DMS79 (cell line): ENCODE data around the gene BSPH1.
"Not testable (repeated sequence)": the region's sequence is repeated elsewhere in the genome, so short reads cannot be mapped to it uniquely, and the experiment has no call there.

Experiments used
- DNase-seq: peaks from one replicate; lab custom pipeline; 2025; lab: John Stamatoyannopoulos, UW

The BSPH1 gene, protein sequence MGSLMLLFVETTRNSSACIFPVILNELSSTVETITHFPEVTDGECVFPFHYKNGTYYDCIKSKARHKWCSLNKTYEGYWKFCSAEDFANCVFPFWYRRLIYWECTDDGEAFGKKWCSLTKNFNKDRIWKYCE

DNA sequence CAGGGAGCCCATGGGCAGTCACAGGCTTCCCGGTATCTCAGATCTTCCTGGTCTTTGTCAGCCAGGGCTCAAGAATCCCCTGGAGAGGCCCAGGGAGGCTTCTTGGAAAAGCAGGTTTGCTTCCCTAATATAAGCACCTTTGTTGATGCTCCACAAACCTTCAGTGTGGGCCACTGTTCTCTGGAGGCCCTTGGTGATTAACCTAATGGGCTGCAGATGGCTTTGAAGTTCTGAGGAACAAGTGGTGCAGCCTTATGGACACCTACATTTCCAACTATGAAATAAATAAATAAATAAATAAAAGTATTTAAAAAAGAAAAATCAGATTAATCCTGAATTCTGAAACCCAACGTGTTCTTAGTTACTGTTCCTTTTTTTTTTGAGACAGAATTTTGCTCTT, at the start of gene BSPH1:
Gene BSPH1 (minus strand): TSS at position 101 of the 400 bp plus-strand sequence. CDS start 89 bp downstream, at position 12.
- DNase-seq, result no peak

DNA sequence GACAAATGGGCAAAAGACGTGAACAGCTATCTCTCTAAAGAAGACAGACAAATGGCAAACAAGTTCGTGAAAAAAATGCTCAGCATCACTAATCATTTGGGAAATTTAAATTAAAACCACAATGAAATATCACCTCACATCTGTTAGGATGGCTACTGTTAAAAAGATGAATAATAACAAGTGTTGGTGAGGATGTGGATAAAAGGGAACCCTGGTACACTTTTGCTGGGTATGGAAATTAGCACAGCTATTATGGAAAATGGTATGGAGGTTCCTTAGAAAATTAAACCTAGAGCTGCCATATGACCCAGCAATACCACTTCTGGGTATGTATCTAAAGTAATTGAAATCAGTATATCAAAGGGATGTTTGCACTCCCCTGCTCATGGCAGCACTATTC, 44.8 kb upstream of the BSPH1 start:
- DNase-seq, result no peak

DNA sequence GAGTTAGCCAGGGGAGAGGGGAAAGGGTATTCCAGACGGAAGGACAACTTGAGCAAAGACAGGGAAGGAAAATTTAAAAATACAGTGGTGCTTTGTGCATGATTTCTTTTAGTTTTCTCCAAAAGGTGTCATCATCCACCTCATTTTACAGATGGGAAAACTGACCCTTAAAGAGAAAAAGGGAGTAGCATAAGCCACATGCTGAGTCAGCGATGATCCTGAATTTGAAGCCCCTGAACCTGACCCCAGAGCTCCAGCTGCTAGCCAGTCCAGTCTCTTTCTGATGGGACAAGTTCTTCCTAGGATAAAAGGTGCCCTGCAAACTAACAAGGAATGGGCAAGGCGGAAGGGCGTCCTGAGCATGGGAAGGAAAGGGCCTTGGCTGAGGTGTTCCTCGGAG, 41.6 kb upstream of the BSPH1 start:
- no peak for DNase-seq

DNA sequence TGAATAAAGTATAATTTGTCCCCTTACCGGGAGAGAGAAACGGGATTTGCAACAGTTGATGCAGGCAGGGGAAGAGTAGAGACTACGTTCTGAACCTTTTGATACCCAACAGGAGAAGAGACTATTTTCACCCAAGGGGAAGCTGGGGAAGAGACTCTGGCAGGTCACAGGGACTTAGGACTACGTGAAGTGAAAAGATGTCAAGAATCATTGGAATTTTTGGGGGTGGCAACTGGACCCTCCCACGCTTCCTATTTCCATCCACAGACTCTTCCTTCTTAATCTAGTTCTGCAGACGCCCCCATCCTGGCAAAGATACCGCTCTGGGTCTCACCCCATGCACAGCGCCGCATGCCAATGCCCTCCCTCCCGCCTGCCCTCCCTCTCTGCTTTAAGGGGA, 38.1 kb upstream of the BSPH1 start:
- DNase-seq, result no peak

DNA sequence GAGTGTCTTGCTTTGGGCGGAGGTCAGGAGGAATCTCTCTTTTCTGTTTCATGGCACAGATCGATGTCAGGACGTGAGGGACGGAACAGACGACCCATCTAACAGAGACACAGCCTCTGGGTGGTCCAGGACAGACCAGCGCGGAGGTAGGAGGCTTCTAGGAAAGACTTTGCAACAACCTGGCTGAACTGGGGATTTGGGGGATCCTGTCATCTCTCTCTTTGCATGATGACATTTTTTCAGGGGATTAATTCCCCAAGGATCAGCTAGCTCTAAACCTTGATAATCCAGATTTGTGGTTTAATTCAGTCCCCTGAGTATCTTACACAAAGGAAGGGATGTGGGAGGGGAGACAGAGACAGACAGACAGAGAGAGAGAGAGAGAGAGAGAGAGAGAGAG, 37.5 kb upstream of the BSPH1 start:
- no peak for DNase-seq

DNA sequence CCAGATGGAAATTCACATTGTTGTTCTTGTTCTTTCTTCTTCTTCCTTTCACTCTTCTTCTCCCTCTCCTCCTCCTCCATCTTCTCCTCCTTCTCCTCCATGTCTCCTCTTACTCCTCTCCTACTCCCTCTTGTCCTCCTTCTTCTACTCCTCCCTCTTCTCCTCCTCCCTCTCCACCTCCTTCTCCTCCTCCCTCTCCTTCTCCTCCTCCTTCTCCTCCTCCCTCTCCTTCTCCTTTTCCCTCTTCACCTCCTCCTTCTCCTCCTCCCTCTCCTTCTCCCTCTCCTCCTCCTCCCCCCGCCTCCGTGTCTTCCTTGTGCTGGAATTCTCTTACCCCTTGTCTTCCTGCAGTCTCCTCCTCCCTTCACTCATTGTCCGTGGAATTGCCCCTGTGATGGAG, 33.5 kb upstream of the BSPH1 start:
- no peak for DNase-seq

DNA sequence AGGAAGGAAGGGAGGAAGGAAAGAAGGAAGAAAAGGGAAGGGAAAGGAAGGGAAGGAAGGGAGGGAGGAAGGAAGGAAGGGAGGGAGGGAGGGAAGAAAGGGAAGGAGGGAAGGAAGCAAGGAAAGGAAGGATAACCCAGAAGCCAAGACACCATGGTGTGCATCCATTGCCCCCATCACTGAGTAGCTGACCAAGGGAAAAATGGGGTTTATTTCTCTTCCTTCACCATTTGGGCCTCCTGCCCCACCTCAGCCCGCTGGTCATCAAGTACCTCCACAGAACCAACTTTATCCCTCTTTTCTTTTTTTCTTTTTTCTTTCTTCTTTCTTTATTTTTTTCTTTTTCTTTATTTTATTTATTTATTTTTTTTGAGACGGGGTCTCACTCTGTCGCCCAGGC, 31.5 kb upstream of the BSPH1 start:
- no peak for DNase-seq

DNA sequence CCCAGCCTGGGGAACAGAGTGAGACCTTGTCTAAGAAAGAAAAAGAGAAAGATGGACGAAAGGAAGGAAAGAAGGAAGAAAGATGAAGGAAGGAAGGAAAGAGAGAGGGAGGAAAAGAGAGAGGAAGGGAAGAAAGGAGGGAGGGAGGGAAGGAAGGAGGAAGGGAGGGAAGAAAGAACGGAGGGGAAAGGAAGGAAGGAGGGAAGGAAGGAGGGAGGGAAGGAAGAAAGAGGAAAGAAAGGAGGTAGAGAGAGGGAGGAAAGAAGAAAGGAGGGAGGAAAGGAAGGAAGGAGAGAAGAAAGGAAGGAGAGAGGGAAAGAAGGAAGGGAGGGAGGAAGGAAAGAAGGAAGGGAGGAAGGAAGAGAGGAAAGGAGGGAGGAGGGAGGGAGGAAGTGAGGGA, 31.0 kb upstream of the BSPH1 start:
- DNase-seq, result no peak

DNA sequence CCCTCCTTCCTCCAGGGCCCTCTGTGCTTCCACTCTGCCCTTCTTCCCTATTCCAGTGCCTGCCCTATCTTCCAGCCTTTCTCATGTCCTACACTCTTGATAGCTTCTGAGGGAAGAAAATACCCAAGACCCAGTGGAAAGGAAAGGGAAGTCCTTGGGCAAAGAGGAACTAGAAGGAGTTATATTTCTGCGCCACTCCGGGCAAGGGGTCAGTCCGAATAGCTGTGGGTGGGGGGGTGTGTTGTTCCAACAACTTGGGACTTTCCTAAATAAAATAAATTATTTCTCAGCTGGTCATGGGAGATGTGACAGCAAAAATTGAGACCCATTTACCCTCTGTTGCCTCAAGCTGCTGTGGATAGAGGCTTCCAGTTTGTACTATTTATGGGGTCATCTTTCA, 28.7 kb upstream of the BSPH1 start:
- no peak for DNase-seq

DNA sequence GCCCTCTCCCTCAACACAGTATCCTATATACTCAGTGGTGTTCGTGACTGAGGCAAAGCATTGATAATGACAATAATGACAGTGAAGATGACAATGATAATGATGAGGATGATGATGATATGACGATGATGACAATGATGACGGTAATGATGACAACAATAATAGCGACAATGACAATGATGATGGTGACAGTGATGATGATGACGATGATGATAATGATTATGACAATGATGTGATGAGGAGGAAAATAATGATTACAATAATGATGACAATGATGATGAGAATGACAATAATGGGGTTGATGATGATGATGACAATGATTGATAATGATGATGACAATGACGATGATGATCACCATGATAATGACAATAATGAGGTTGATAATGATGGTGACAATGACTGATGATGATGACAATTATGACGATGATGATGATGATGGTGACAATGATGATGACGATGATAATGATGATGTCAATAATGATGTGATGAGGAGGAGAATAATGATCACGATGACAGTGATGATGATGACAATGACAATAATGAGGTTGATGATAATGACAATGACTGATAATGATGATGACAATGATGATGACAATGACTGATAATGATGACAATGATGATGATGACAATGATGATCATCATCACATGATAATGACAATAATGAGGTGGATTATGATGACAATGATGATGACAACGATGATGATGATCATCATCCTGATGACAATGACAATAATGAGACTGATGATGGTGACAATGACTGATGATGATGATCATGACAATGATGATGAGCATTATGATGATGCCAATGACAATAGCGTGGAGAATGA, 19.2 kb upstream of the BSPH1 start:
- DNase-seq, result no peak

DNA sequence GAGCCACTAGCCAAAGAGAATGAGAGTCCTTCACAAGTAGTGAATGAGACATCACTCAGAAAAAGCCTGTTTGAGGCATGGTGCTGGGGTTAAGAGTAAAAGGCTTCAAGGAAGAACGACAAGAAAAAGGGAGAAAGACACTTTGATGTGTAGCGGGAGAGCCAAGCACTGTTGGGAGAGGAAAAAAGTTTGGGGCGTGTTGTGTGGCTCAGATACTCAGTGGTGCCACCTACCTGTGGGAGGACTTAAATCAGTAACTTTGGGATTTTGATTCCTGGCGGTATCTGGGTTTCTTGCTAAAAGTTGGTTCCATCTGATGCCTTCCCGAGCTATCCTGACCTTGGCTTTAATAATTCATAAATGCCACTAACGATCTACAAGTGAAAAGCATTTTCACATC, 14.8 kb upstream of the BSPH1 start:
- DNase-seq, result no peak

DNA sequence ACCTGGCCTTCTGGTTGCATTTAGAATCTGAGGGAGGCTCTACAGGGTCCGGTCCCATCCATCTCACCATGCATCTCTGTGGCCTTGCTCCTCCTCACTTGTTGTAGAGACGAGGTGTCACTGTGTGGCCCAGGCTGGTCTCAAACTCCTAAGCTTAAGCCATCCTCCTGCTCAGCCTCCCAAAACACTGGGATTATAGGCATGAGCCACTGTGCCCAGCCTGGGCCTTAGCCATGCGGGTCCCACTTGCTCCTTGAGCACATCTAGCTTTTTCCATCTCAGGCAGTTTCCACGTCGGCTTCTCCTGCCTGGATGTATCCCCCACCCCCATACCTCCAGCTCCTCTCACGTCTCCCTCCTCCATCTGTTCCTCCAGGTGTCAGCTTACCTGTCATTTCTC, 12.3 kb upstream of the BSPH1 start:
- DNase-seq, result no peak

DNA sequence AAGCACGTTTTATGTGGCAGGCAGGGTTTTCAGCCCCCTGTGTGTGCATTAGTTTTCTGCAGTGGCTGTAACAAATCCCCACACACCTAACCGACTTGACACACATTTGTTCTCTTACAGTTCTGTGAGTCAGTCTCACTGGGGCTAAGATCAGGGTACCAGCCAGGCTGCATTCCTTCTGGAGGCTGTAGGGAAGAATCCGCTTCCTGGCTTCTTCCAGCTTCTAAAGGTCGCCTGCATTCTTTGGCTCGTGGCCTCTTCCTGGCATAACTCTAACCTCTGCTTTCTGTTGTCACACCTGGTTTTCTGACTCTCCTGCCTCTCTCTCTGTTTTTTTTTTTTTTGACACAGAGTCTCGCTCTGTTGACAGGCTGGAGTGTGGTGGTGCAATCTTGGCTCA, 8.9 kb upstream of the BSPH1 start:
- no peak for DNase-seq

DNA sequence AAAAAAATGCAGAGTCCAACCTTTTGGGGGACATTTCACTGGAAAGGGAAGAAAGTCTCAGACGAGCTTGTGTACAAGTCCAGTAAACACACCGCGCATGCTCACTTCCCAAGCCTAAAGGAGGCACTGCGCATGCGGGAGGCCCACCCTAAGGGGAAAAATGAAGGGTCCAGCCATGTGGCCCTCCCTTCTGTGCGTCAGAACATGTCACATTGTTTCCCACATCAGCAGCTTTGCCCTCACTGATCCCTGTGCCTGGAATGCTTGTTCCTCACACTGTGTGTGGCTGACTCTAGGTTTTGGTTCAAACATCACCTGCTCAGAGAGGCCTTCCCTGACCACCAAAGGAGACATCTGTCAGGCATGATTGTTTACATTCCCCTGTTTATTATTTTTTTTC, 6.8 kb upstream of the BSPH1 start:
- DNase-seq, result no peak

DNA sequence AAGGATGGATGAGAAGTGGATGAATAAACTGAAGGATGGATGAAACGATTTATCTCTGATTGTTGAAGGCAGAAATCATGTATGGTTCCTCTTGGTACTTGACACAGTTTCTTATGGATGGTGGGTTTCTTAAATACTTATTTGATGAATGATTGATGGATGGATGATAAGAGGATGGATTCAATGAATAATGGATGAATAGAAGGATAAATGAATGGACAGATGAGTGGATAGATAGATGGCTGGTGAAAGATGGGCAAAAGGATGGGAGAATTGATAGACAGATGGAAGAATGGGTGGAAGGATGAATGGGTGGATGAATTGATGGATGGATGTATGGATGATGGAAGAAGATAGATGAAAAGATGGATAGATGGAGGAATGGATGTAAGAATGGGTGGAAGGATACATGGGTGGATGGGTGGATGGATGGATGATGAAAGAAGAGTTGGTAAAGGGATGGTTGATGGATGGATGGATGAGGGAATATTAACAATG, 4.3 kb upstream of the BSPH1 start:
- no peak for DNase-seq

DNA sequence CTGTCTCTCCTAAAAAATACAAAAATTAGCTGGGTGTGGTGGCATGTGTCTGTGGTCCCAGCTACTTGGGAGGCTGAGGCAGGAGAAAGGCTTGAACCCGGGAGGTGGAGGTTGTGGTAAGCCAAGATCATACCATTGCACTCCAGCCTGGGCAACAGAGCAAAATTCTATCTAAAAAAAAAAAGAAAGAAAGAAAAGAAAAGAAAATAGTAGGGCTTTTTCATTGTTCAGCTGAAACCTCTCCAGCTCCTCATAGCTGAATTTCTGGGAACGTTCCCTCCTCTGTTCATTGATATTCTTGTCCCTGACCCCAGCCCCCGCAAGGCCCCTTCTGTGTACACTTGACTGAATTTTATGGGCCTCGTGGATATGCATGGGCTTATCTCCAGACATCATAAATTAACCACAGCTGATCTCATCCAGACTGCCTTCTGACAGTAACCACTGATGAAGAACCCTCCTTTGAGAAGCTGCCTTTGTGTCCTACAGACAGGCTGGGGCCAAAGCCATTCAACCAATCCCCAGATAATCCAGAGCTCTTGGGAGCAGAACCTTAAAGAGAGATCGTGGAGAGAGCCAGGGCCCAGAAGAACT, 2.3 kb upstream of the BSPH1 start, which contains the start of gene ELSPBP1:
Gene ELSPBP1 (plus strand): TSS at position 424 of the 594 bp plus-strand sequence. CDS start 14,036 bp downstream, outside the sequence.
- DNase-seq, result no peak

DNA sequence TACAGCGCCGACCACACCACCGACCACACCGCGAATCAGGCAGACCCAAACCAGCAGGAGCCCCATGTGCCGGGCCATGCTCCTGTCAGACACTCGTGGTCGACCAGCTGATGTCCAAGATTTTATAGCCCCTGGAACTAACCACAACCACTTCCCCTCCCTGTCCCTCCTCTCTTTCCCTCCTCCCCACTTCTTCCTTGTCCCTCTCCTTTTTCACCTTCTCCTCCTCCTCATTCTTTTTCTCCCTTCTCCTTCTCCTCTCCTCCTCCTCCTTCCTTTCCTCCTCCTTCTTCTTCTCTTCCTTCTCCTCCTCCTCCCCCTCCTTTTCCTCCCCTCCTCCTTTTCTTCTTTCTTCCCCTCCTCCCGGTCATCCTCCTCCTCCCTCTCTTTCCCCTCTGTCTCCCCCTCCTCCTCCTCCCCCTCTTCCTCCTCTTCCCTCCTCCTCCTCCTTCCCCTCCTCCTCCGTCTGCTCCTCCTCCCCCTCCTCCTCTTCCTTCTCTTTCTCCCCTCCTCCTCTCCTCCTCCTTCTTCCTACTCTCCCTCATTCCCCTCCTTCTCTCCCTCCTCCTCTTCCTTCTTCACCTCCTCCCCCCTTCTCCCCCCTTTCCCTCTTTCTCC, 670 bp downstream of the BSPH1 start:
- DNase-seq, result no peak

DNA sequence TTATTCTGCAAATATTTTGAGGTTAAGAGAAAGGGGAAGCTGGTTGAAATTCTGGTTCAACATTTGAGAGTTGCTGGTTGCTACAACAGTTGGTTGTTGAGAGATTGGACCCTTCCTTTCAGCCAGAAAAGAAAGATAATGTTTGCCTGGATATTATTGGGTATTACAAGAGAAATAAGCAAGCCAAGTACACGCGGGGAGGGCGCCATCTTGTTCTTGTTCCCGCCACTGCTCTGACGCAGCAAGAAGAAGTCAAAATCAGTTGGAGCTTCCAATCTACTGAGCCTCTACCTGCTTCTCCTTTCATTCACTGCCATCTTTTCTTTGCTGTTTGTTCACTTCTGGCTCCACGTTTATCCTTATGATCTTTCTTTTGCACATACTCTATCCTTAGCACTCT, 18.4 kb downstream of the BSPH1 start:
- DNase-seq, result no peak

DNA sequence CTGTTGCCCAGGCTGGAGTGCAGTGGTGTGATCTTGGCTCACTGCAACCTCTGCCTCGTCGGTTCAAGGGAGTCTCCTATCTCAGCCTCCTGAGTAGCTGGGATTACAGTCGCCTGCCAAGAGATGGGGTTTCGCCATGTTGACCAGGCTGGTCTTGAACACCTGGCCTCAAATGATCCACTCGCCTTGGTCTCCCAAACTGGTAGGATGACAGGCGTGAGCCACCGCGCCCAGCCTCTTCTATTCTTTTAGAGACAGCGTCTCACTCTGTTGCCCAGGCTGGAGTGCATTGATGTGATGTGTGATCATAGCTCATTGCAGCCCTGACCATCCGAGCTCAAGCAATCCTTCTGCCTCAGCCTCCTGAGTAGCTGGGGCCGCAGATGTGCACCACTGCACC, 36.0 kb downstream of the BSPH1 start:
- DNase-seq, result not testable (repeated sequence)

DNA sequence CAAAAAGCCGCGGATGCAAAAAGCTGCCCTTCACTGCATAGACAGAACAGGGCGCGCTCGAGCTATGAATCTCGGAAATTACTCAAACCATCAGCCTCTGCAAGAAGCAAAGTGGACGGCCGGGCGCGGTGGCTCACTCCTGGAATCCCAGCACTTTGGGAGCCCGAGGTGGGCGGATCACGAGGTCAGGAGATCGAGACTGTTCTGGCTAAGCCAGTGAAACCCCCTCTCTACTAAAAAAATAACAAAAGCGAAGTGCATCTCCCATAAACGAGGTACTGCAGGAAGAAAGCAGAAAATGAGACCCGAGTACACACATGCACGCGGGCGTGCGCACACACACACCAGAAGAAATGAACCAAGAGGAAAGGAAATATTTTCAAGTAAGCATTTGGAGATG, 39.8 kb downstream of the BSPH1 start:
- DNase-seq, result not testable (repeated sequence)

DNA sequence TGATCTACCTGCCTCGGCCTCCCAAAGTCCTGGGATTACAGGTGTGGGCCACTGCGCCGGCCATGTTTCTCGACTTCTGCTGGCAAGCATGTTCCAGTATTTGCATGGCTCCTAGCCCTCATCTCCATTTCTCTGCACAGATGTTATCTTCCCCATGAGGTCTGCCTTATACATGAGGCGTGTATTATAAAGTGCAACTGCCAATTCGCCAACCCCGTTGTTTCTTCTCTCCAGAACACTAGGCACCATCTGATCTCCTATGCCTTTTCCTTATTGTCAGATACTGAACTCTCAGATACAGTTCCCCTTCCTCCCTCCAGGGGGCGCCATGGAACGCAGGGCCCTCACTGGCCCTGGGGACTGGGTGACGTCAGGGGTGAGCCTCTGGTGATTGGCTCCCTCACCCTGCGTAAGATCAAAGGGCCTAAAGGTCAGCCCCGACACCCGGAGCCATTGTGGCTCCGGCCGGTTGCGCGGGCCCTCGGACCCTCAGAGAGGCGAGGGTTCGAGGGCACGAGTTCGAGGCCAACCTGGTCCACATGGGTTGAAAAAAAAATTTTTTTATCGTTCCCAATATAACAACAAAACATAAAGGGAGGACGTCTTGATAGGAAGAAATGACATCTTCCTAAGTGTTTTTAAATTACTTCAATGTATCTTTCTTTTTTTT, 42.0 kb downstream of the BSPH1 start:
- DNase-seq, result not testable (repeated sequence)

DNA sequence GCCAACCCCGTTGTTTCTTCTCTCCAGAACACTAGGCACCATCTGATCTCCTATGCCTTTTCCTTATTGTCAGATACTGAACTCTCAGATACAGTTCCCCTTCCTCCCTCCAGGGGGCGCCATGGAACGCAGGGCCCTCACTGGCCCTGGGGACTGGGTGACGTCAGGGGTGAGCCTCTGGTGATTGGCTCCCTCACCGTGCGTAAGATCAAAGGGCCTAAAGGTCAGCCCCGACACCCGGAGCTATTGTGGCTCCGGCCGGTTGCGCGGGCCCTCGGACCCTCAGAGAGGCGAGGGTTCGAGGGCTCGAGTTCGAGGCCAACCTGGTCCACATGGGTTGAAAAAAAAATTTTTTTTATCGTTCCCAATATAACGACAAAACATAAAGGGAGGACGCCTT, 63.4 kb downstream of the BSPH1 start:
- DNase-seq, result not testable (repeated sequence)
